ENCODE measurements around the gene JAZF1.

GRCh38 chr7:28224172-28224571, 43.6 kb upstream of the JAZF1 start:
- TF ChIP-seq POLR2A (IDR thresholded peaks at IDR 0.05) (no peak), CTCF (IDR thresholded peaks at IDR 0.05 in 4 of 5, conservative IDR thresholded peaks at IDR 0.05 in 1 of 5) (no peak)
